Left colon (tissue), 2 donors: Measurements from ENCODE around the gene GRIN2A. TPM values are rescaled to one million over a fixed set of nuclear protein-coding genes. Genes with fewer than 3 reads are reported as not detected.
A peak's percentile ranks its signal among the peaks of the same experiment; 100 is the strongest.

Source experiments
- ATAC-seq: fragments of 200-7000 bp; cut with Tn5 transposase; one replicate; pipeline ENCODE4 v1.9.1; 2020; ENCODE audit warnings: mild to moderate bottlenecking, moderate library complexity
- DNase-seq, 2 donors: peaks; one replicate each; pipeline ENCODE4 v3.0.0-alpha.2; 2020
- intact Hi-C, 2 donors: fragments of 100-400 bp; cut with DNase I in 1 of 2; cut with micrococcal nuclease in 1 of 2; formaldehyde crosslinking; loops; one replicate each; pipeline versions ENCODE4 v1.11.2 to v1.14.0; 2022; cut with DNase I, micrococcal nuclease
- total RNA-seq, 2 donors: library from RNA; stranded (reverse); fragmentation: NEBNext Ultra II Directional; extraction: Animal tissue kit (Norgen Biotek cat#: 25700); gene quantifications; one replicate each; pipeline ENCODE4 v1.2.1, GENCODE V29; 2021
- donor health status: DM: no; HTN: no; CAD: no.
- donor health status: DM: yes; HTN: yes; CAD: no.

The GRIN2A gene
- total RNA-seq, 2 donors from 2014 or later, result 0.24 to 0.78 TPM

DNA sequence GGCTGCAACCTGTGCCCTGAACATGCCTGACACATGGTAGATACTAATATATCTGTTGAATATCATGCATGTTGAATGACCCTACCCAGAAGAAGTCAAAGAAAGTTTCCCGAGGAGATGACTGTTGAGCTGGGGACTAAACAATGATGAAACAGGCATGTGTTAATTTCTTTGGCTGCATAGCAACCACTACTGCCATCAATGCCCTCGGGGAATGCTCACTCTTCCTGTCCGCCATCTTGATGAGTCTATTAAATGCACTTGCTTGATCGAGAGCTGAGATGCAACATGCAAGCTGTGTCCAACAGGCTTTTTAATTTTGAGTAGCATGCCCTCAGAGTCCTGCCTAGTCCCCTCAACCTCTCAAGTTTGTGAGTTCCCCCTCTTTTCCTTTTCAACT lies 31.3 kb downstream of the GRIN2A start:
- DNase-seq (no peak), ATAC-seq (no peak)
- intact Hi-C loops, result no loop called here

DNA sequence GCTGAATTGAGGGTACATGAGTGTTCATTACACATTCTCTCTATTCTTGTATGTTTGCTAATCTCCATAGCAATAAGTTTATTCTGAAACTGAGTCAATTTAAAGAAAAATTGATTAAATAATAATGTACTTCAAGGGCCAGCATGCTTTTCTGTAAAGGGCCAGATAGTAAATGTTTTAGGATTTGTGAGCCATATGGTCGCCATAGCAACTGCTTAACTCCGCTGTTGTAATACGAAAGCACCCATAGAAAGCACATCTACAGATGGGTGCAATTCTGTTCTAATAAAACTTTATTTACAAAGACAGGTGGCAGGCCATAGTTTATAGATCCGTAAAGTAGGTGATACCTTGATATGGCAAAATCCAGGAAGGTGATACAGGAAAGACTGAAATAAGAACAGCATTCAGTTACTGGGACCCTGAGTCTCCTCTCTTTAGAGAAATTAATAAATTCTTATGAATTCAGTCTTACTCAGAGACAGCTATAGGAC lies 36.6 kb downstream of the GRIN2A start:
- intact Hi-C loops, result no loop called here

DNA sequence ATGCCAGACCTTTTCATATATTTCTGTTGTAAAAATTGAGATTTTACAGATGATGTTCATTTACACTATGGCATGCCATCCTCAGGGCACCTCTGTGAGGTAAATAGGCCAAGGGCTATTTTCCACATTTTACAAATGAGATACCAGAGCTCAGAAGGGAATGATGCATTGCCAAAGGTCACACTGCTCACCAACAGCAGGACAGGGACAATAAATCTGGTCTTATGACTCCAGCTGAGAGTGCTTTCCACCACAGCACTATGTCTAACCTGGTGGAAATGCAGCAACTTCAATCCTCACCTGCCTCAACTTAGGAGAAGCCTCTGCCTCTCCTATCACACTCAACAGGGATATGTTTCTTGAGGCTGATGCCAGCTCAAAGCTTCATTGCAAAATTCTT lies 40.6 kb downstream of the GRIN2A start:
- DNase-seq (no peak), ATAC-seq (no peak)
- intact Hi-C loops, result no loop called here

More for the DNA sequence above, 36.6 kb downstream of the GRIN2A start:
- DNase-seq (no peak), ATAC-seq (no peak)

DNA sequence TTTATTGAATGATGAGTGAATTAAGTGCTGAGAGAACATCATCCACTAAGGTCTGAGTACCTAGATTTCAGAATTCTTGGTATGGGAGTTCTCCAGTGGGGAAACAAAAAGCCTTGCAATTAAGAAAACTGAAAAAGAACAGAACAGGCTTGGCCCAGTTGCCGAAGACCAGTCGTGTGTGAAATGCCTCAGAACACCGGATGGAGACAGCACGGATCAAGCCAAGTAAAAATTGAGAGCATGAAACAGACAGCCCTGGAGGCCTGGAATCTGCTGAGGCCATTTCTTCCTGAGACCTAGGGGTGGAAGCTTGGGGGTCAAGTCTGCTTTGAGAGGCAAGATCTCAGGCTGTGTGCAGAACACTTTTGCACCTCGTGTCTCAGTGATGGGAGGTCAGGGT lies 43.3 kb downstream of the GRIN2A start:
- DNase-seq, result no peak
- no peak for ATAC-seq
- intact Hi-C loops, result no loop called here

DNA sequence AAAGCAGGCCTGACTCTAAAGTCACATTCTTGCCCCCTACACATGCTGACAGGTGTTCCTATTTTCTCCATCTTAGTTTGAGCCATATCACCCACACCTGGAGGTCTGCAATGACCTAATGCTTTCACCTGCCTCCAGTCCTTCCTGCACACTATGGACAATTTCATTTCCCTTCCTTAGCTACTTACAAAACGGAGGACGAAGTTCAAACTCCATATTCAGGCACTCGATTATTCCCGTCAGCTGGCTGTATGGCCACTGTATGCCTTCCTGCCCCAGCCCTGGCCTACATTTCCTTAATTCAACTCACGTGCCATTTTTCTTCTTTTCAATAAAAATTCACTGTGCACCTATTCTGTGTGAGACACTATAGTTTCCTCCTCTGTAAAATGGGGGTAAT lies 44.9 kb downstream of the GRIN2A start:
- intact Hi-C loops, result no loop called here
- DNase-seq, result no peak
- ATAC-seq, result no peak

DNA sequence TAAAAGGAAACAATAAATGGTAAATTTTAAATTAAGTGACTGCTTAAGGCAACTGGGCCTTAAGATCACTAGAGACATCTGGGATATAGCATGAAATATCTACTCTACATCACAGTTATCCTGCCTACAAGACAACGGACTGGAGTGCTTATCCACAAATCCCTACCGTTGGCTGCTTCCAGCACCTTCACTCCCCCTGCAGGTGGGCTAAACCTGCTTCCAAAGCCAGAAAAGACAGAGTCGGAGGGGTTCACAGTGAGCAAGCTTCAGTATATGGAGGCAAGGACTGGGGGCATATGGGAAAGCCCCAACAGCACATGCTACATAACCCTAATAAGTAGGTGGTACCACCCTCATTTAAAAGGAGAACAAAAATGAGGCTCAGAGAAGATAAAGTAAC lies 45.3 kb downstream of the GRIN2A start:
- ATAC-seq (no peak), DNase-seq (no peak)
- intact Hi-C loops, result no loop called here

DNA sequence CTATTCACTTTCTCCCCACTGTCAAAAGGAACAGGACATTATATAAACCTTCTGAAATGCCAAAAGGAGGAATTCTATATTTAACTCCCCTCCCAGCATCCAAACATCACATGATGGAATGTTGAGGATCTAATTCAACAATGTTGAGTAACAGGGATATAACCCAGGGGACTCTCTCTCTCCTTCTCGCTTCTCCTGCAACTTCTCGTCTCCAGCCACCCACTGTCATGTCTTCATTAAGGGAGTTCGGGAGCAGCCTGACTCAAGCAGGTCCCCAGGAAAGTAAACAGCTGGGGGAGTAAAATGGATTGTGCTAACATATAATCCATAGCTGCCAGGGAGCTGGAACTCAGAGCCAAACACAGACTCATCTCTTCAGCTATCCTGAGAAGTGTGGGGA lies 51.7 kb downstream of the GRIN2A start:
- intact Hi-C loops, result no loop called here
- ATAC-seq (no peak), DNase-seq (no peak)

DNA sequence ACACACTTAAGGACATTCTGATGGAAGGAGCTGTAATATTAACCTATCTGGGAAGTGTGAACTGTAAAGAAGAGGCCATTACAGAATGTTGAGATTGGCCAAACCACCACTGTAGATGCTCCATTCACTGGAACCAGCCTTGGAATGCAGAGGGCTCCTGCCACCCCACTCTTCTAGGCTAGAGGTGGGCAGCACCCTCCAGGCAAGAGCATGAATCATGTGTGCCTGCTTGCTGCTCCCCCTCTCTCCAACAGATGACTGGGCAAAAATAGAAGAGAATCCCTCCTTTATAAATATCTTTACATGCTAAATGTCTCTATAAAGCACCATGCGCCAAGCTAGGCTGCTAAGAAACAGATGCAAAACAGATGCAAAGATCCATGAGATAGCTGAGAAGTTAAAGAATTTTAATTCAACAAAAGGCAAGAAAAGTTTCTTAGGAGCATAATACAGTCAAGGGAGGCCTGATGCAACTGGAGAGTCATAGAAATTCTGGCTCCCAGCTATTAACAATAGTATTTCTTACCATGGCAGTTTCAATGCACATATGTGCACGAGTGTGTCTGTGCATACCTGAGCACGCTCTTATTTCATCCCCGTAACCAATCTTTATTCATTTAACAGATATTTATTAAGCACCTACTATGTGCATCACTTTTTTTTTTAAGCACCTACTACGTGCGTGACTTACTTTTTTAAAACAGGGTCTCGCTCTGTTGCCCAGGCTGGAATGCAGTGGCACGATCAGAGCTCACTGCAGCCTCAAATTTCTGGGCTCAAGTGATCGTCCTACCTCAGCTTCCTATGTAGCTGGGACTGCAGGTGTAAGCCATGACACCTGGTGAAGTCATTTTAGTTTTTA lies 53.6 kb downstream of the GRIN2A start:
- ATAC-seq (no peak), DNase-seq (no peak)
- intact Hi-C loops, result no loop called here

DNA sequence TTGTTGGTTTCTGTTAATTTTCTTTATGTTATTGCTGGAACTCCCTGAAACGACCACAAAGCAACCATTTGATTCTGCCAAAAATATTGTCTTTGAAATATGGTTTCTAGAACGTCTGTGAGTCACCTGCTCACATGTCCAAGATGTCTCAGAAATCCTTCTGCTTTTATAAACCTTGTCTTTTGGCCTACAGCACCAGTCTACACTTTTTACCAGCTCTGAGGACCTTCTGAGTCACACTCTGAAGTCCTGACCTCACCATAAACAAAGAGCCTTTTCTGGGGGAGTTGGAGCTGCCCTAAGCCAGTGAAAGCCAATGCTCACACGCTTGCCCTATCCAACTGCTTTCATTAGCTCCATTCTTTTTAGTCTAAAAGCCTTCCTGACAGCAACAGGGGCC lies 55.5 kb downstream of the GRIN2A start:
- intact Hi-C loops, result no loop called here
- ATAC-seq (no peak), DNase-seq (no peak)

DNA sequence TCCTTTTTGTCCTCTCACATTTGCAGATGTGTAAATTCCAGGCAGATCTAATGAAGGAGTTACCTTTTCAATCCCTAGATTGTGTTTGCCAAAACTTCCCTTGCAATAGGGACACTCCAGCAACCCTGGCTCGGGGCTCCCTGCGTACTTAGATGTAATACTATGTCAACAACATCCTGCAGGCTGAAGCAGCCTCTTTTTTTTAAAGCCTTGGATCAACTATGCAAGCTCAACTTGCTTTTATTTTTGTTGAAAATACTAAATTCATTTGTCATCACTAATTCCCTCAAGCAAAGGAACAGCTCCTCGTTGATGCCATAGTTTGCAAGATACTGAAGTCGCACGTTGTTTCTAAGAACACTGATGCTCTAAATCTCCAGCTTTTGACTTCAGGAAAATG lies 59.1 kb downstream of the GRIN2A start:
- intact Hi-C loops, result no loop called here
- no peak for ATAC-seq
- DNase-seq, result no peak

DNA sequence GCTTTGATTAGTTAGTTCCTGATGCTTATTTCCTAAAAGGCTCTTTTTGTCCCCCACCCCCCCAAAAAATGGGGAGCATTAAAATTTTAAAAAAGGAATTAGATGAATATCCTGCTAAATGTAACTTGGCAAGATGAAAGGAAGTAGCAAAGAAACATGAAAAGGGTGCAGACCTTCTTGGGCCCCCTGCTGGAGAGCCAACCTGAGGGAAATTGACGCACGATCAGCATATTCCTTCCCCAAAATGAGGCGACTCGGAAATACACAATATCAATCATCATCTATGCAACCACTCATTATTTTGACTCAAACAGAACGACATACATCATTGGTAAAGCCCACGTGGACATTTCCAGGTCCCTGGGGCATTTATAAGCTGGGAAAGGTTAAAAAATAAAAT lies 59.7 kb downstream of the GRIN2A start:
- no peak for ATAC-seq
- intact Hi-C loops, result no loop called here
- no peak for DNase-seq

DNA sequence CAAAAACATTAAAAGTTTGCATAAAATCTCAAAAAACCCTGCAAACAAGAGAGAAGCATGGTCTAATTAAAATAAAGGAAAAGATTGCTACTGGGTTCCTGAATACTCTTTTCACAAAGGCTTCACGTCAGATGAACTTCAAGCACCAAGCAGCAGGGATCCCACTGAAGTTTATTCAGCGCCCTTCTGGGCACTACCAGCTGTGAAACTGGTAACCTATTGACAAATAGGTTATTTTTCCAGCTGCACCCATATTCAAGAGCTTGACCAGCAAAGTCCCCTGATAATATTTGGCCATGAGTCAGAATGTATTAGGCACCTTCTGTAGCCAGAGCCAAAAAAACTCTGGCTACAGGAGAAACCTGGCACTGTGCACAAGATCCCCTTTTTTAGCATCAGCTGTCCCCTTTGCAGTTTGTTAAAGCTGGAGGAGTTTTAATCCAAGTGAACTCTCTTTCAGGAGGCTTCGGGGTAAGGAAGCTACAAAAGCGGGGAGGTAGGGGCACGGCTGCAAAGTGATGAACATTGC lies 60.3 kb downstream of the GRIN2A start:
- no peak for ATAC-seq
- DNase-seq, result no peak
- intact Hi-C loops, result no loop called here

DNA sequence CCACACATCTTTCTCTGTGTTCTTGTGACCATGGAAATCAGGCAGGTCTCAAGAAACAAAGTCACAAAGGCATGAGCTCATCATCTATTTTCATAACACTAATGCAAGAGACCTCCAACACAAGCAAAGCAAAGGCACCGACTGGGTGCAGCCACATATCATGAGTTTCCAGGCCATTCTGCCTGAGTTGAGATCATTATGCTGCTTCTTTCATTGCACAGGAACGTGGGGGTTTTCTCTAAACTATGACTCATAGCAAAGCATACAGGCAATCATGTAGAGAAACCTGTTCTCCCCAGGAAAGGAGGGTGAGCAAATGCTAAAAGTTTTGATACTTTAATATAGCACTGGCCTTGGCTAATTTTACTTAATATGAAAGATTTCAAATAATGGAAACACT lies 60.7 kb downstream of the GRIN2A start:
- intact Hi-C loops, result no loop called here
- DNase-seq (no peak), ATAC-seq (no peak)

DNA sequence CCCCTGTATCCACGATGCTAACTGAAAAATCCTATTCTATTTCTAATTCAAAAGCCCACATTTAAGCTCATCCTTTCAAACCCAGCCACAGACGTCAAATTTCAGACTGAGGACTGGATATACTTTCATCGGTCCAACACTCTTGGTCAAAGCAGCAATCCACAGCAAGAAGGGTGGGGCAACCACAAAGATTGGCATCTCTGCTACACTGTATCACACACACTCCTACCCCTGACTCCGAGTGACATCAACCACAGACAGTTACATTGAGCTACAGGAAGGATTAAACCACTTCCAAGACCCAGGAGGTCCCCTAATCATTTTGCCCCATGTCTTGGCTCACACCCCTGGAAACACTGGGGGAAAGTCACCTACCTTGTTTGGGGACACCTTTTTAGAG lies 61.3 kb downstream of the GRIN2A start:
- intact Hi-C loops, result no loop called here

DNA sequence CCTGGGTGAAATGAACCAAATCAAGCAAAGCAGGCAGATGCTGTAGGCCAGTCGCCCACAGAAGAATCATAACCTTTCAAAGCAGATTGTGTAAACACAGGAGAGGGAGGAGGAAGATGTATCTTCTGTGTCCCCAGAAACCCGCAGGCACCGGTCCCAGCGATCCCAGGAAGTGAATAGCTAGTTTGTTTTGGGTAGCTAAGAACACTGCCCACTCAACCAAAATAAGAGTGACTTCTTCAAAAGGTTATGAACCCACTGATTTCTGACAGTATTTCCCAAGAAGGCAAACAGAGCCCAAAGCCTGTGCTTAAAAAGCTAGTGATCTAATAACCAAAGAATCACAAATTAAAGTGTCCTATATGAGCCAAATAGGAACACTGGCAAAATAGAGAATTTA lies 67.8 kb downstream of the GRIN2A start:
- no peak for ATAC-seq
- intact Hi-C loops, result no loop called here
- peak in 1 of 2 donors; percentile 4 for DNase-seq

More for the DNA sequence above, 61.3 kb downstream of the GRIN2A start:
- ATAC-seq (no peak), DNase-seq (no peak)

DNA sequence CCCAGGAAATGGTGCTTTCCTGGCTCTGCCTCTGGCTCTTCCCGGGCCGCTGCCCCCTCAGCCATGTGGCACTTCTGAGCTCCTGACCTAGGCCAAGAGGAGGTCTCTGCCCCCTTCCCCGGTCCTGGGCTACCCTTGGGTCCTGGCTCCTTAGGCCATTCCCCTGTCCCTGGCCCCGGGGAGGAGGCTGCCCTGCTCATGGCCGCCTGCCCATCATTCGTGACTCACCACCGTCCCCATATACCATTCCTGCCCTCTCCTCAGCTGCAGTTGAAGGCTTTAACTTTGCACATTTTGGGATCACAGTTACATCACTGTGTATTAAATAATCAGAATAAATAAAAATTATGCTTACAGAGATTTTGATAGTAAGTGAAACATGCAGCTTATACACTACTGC lies 69.0 kb downstream of the GRIN2A start:
- ATAC-seq, result no peak
- no peak for DNase-seq

DNA sequence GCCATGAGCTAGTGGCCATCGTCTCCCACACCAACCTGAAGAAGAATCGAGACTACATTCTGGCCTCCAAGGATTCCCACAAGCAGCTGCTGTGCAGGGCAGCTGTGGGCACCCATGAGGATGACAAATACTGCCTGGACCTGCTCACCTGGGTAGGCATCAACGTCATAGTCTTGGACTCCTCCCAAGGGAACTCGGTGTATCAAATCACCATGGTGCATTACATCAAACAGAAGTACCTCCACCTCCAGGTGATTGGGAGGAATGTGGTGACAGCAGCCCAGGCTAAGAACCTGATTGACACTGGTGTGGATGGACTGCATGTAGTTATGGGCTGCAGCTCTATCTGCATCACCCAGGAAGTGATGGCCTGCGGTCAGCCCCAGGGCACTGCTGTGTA lies 70.2 kb downstream of the GRIN2A start:
- DNase-seq, result no peak
- no peak for ATAC-seq
- intact Hi-C loops, result no loop called here

More for the DNA sequence above, 69.0 kb downstream of the GRIN2A start:
- intact Hi-C loops, result no loop called here

DNA sequence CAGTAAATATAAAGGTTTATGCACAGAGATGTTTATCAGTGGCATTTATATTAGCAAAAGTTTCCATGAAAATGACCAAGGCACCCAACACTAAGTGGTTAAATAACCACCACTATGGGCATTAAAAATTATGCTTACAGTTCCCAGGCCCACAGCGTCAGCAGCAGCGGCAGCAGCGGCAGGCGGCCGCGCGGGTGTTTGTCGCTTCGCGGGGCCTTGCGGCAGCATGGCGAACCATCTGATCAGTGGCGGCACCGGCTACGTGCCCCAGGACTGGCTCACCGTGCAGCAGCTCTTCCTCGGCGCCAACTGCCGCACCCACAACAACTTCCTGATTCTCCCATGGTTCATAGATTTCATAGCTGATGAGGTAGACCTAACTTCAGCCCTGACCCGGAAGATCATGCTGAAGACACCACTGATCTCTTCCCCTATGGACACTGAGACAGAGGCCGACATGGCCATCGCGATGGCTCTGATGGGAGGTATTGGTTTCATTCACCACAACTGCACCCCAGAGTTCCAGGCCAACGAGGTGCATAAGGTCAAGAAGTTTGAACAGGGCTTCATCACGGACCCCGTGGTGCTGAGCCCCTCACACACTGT lies 71.0 kb downstream of the GRIN2A start:
- ATAC-seq, result no peak
- intact Hi-C loops, result no loop called here
- DNase-seq, result no peak

DNA sequence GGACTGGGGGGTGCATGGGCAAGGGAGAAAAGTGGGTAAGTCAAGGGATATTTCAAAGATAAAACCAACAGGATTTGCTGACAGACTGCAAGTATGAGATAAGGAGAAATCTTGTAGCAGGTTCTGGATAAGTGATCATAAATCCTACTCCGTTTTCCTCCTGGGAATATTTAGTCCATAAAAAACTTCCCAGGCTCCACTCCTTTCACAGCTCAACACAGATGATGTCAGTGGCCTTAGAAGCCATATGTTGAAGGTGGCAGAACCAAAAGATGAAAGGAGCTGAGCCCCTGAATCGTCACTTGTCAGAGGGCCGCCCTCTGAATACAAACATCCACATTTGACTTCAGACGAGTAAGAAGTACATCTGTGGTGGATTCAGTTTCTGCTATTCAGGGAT lies 71.7 kb downstream of the GRIN2A start:
- ATAC-seq, result no peak
- intact Hi-C loops, result no loop called here

DNA sequence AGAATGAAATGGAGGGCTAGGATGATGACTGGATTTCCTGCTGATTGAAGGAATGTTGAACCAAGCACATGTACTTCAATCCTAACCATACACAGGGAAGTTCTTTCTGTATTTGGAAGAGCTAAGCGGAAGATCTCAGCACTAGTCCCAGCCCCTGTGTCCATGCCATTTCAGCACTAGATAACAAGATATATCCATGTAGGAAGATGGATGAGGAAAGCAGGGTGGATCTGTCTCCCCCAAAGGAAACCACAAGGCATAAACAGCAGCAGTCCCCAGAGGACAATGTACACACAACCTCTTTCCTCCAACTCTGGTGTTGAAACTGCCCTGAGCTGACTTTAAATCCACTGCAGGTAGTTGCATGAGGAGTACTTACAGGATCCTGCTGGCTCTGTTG lies 75.1 kb downstream of the GRIN2A start:
- ATAC-seq (no peak), DNase-seq (no peak)
- intact Hi-C loops, result no loop called here

More for the DNA sequence above, 71.7 kb downstream of the GRIN2A start:
- no peak for DNase-seq
